ES-I3 (cell line): ENCODE results near the gene BNIP3.
A peak's percentile ranks its signal among the peaks of the same experiment; 100 is the strongest.

ENCODE experiments used
- H3K36me3 ChIP-seq: 2 replicates; pipeline ENCODE4 v1.6.1; 2013; ENCODE audit warnings: mild to moderate bottlenecking, low read length, control low read depth, moderate library complexity; ENCODE audit not compliant: insufficient read depth
- H3K4me1 ChIP-seq: 2 replicates; pipeline ENCODE4 v1.6.1; 2013; ENCODE audit warnings: mild to moderate bottlenecking, control low read depth, low read length; ENCODE audit not compliant: insufficient read depth
- H3K9ac ChIP-seq: 2 replicates; pipeline ENCODE4 v1.6.1; 2013; ENCODE audit warnings: low read depth, mild to moderate bottlenecking, low read length, moderate library complexity
- H3K9me3 ChIP-seq: 2 replicates; pipeline ENCODE4 v1.6.1; 2013; ENCODE audit warnings: mild to moderate bottlenecking, low read length, moderate library complexity; ENCODE audit not compliant: control insufficient read depth, insufficient read depth

Gene BNIP3

DNA sequence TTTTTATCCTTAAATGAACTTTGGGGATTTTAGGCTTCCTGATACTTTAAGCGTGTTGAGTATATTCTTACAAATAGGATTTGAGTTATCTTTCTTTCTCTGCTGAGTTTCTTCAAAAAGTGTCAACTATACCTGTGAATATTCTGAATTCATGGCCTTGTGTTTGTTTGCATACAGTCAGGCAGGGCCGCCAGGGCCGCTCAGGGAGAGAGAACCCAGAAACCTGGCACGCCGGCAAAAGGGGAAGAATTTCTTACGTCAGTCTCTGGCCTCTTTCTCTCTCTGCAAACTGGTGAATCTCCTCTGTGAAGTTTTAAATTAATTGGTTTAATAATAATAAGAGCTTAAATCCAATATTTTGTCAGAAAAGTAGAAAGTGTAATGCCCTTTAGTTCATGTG, 29.3 kb upstream of the BNIP3 start:
- Histone ChIP-seq H3K36me3 (no peaks in the 10 kb centered on the region), H3K9me3 (no peaks in the 10 kb centered on the region), H3K9ac (no peak overlapping the region), H3K4me1 (peaks cover 38% of the 10 kb centered on the region)

DNA sequence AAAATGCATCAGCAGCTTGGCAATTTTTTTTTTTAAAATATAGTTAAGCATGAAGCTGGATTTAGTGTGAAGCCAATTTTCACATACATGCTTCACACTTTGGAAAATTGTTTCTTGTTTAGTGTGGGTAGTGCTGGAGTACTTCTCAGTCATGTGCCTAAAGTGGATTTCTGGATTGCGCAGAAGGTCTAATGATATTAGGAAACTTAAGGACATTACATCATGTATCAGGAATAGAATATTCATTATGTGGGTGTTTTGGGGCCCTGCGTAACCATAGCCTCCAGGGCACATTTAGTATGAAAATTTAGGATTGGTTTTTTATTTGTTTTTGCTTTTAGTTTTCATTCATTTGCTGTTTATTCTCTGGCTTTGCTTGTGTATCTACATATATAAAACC, 28.8 kb upstream of the BNIP3 start:
- peaks cover 35% of the 10 kb centered on the region for H3K4me1 ChIP-seq
- no peaks in the 10 kb centered on the region for H3K36me3 ChIP-seq
- no peak overlapping the region for H3K9ac ChIP-seq

DNA sequence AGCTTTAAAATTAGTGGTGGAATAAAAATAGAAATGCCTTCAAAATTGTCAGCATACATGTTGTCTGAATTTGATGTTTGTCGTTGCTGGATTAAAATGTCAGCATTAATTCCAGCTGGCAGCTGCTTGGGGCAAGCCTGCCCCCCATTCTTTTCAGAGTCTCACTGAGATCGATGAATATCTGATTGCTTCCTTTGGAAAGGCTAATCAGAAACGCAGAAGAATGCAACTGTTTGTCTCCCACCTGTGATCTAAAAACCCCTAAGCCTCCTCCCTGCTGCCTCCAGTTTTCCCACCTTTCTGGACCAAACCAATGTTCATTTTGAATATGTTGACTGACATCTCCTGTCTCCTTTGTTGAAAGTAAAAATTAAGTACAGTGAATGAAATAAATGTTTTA, 27.9 kb upstream of the BNIP3 start:
- no peak overlapping the region for H3K9ac ChIP-seq
- no peaks in the 10 kb centered on the region for H3K36me3 ChIP-seq
- H3K9me3 ChIP-seq, result no peaks in the 10 kb centered on the region
- H3K4me1 ChIP-seq, result peaks cover 35% of the 10 kb centered on the region

More for the DNA sequence above, 28.8 kb upstream of the BNIP3 start:
- no peaks in the 10 kb centered on the region for H3K9me3 ChIP-seq

DNA sequence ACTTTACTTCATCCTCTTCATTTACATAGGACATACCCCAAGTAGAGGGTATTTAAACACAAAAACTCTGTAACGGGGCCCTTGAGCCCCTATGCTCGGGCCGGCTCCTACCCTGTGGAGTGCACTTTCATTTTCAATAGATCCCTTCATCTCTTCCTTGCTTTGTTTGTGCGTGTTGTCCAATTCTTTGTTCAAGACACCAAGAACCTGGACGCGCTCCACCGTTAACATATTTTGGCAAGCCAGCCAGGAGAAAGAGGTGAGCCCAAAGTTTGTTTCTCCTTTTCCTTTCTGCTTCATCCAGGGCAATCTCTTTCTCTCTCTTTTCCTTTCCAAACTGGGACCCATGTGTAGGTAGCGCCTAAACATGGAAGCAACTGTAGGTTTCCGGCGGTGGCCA, 26.0 kb upstream of the BNIP3 start:
- no peaks in the 10 kb centered on the region for H3K36me3 ChIP-seq
- H3K9ac ChIP-seq, result no peak overlapping the region
- H3K4me1 ChIP-seq, result peaks cover 39% of the 10 kb centered on the region

DNA sequence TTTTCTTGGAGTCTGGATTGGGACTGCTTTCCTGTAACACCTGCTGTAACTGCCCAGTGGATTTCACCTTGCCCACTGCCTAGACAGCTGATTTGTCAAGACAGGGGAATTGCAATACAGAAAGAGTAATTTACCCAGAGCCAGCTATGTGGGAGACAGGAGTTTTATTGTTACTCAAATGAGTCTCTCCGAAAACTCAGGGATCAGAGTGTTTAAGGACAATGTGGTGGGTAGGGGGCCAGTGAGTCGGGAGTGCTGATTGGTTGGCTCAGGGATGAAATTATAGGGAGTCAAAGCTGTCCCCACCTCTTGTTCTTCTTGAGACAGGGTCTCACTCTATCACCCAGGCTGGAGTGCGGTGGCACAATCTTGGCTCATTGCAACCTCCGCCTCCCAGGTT, 25.2 kb upstream of the BNIP3 start:
- H3K9me3 ChIP-seq, result no peaks in the 10 kb centered on the region
- H3K4me1 ChIP-seq, result peaks cover 41% of the 10 kb centered on the region
- H3K9ac ChIP-seq, result no peak overlapping the region
- no peaks in the 10 kb centered on the region for H3K36me3 ChIP-seq

More for the DNA sequence above, 26.0 kb upstream of the BNIP3 start:
- H3K9me3 ChIP-seq, result no peaks in the 10 kb centered on the region

DNA sequence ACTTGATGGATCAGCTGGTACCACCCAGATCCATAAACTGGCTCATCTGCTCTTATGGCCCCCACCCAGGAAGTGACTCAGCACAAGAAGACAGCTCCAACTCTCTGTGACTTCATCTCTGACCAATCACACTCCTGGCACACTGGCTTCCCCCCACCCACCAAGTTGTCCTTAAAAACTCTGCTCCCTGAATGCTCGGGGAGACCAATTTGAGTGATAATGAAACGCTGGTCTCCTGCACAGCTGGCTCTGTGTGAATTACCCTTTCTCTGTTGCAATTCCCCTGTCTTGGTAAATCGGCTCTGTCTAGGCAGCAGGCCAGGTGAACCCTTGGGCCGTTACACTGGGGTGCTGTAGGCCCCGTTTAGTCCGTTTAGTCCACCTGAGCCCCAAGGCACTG, 23.4 kb upstream of the BNIP3 start:
- no peaks in the 10 kb centered on the region for H3K9me3 ChIP-seq
- H3K4me1 ChIP-seq, result peaks cover 34% of the 10 kb centered on the region
- no peaks in the 10 kb centered on the region for H3K36me3 ChIP-seq
- no peak overlapping the region for H3K9ac ChIP-seq

DNA sequence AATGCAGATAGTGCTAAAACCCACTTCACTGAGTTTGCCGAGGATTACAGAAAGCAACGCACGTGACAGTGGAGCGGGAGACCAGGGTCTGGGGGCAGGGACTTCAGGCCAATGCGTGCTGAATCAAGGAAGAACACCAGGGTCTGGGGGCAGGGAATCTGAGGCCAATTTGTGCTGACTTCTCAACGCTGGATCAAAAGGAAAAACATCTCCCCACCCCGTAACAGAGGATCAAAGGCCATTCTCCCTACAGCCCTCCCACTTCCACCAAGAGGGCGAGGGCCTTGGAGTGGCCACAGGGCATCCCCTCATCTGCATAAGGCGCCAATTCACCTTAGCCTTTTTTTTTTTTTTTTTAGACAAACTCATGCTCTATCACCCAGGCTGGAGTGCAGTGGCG, 22.3 kb upstream of the BNIP3 start:
- no peaks in the 10 kb centered on the region for H3K36me3 ChIP-seq
- H3K9ac ChIP-seq, result no peak overlapping the region
- H3K9me3 ChIP-seq, result no peaks in the 10 kb centered on the region

DNA sequence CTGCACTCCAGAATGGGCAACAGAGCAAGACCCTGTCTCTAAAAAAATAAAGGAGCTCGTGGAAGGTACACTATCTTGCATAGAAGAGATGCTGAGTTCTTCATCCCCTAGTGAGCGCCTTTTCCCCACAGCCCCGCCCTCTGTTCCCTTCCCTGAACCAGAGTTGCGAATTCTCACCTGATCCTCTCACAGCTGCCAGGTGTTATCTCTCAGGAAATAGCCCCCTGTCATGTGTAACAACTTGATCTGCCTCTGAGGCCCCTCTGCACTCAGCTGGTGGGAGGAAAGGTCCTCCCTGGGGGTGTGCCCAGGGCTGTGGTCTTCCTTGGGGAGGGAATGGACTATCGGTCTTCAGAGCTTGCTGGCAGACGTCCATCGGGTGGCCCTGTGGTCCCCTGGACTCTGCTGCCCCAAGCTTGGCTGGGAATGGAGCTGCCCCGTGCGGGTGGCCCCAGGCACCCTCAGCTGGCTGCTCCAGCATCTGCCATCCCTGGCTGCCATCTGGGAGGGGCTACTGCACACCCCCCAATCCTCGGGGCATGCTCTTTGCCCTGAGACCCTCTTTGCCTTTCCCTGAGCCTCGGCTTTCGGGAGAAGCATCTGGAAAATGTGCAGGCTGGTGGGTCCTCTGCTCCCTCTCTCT, 21.7 kb upstream of the BNIP3 start:
- peaks cover 39% of the 10 kb centered on the region for H3K4me1 ChIP-seq
- no peak overlapping the region for H3K9ac ChIP-seq
- H3K36me3 ChIP-seq, result no peaks in the 10 kb centered on the region
- H3K9me3 ChIP-seq, result no peaks in the 10 kb centered on the region

More for the DNA sequence above, 22.3 kb upstream of the BNIP3 start:
- H3K4me1 ChIP-seq, result peaks cover 38% of the 10 kb centered on the region

DNA sequence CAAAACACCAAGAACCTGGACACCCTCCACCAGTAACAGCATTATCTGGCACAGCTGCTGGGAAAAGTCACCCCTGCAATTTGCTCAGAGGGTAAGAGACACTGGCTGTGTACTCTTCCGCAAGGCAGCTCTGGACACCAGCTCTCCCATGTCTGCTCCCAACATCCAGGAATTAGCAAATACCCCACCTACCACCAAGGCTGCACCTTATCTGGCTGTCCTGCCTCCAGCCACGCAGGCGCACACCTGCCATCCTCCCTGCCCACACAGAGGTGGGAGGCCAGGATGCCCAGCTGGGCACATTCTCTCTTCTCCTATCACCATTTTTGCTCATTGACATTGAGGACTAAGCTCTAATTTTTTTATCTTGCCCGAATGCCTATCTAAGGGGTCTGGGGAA, 20.3 kb upstream of the BNIP3 start:
- H3K9me3 ChIP-seq, result no peaks in the 10 kb centered on the region
- H3K36me3 ChIP-seq, result no peaks in the 10 kb centered on the region
- no peak overlapping the region for H3K9ac ChIP-seq
- peaks cover 43% of the 10 kb centered on the region for H3K4me1 ChIP-seq

DNA sequence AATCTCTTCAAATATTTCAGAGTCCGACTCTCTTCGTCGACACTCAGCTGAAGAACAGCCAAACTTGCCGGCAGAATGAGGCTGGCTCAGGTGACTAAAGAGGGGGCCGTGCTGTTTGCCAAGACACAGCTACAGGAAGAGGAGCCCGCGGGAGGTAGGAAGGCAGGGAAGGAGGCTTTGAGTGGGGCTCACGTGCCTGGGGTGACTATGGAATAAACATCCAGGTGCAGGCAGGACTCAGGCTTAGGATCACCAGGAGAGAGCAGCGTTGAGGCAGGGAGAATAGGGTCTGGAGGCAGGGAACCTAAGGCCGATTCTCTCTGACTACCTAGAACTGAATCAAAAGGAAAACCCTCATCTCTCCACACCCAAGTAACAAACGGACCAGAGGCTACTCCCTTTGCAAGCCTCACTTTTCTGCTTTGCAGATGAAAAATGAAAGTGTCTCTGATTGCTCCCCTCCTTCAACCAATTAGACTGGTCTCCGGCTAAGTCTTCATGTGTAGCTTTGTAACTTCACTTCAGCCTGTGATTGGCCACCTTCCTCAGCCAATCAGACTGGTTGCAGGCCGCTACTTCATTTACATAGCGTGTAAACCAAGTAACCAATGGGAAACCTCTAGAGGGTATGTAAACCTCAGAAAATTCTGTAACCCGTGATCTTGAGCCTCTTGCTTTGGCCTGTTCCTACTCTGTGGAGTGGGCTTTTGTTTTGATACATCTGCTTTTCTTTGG, 19.7 kb upstream of the BNIP3 start:
- Histone ChIP-seq H3K36me3 (no peaks in the 10 kb centered on the region), H3K4me1 (peaks cover 39% of the 10 kb centered on the region), H3K9me3 (no peaks in the 10 kb centered on the region), H3K9ac (no peak overlapping the region)

DNA sequence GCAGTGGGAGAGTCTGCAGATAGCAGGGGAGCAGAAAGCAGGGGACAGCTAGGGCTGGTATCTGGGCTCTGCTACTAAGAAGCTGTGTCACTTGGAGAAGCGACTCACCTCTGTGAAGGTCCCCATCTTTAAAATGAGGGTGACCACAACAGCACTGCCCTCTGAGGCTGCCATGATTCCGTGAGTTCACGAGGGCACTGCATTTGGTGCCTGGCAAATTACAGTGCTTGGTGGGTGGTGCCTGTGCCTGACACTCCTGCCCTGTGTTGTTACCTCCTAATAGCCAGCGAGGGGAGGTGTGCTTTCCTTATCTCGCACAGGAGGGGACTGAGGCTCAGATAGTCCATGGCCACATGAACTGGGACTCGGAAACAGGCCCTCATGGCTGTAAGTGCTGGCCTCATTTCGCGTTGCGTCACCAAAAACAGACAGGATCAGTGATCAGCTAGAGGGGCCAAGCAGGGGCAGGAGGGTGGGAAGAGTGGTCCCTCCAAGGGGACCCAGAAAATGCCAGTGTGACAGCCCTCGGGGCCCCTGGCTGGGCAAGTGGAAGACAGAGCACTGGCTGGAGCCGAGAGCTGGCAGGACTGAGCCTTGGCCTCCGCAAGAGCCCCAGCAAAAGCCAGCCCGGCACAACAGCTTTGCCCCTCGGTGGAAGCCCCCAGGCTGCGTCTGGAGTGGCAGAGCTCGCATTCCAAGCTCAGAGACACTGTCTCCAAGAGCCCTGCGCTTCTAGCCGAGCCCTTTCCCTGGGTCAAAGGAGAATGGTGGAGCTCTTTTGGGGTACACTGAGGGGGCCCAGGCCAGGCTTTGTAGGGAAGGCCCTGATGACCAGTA, 17.3 kb upstream of the BNIP3 start:
- Histone ChIP-seq H3K4me1 (peaks cover 38% of the 10 kb centered on the region), H3K9me3 (no peaks in the 10 kb centered on the region), H3K36me3 (no peaks in the 10 kb centered on the region), H3K9ac (no peak overlapping the region)

DNA sequence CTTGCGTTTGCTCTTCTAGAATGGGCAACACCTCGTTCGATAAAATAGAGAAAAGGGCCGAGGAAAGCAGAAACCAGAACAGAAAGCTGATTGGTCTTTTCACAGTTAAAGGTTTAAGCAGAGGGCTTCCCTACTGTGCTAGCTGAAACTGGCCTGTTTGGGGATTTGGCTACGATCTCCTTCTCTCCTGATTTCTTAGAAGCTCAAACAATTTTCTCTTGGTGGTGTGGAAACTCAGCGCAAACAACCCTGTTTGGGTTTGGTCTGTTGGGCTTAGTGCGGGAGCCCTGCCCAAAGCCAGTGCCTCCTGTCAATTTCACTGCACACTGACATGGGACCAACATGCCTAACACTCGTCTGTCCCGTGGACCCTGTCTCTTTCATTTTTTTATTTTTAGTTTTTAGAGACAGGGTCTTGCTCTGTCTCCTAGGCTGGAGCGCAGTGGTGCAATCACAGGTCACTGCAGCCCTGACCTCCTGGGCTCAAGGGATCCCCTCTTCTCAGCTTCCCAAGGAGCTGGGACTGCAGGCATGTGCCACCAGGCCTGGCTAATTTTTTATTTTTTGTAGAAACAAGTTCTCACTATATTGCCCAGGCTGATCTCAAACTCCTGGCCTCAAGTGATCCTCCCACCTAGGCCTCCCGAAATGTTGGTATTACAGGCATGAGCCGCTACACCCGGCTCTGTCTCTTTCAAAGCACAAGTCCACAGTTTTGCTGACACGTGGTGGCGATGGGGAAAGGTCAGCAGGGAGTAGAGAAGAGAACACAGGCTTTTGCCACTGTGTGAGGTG, 16.5 kb upstream of the BNIP3 start:
- Histone ChIP-seq H3K36me3 (no peaks in the 10 kb centered on the region), H3K4me1 (peaks cover 35% of the 10 kb centered on the region), H3K9ac (peak overlapping the region; percentile 9), H3K9me3 (no peaks in the 10 kb centered on the region)

DNA sequence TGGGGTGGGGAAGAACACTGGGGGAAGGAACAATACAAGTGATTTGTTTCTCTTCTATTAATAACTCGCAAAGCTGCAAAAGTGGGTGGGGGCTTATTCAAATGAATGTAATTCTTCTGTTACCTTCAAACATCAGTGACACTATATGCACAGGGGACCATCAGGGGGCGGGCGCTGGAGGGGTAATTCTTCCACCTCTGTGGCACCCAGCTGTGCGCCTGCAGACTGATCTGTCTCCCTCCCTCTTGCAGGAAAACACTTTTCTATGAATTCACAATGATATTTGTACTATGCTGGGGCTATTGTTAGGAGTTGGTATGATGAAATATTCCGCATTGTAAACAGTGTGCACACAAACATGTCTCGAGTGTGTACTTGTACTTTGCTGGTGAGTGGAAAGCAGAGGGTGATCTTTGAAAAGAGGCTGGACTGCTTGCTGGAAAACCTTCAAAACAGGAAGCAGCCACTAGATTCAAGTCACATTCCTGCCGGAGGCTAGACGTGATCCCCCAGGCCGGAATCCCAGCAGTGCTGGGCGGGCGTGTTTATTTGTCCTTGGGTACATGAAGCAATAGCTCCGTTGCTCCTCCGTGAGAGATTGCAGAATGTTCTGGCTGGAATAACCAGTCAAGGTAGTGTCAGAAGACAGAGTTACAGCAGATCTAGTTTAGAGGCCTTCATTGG, 15.8 kb upstream of the BNIP3 start:
- H3K9ac ChIP-seq, result peak overlapping the region; percentile 9; the same call in 1 of the 2 replicates
- H3K4me1 ChIP-seq, result peaks cover 35% of the 10 kb centered on the region
- H3K36me3 ChIP-seq, result no peaks in the 10 kb centered on the region
- no peaks in the 10 kb centered on the region for H3K9me3 ChIP-seq
